K562 (cell line): ENCODE data around the gene ANKZF1. TPM values are rescaled to one million over a fixed set of nuclear protein-coding genes. Genes with fewer than 3 reads are reported as not detected.
A peak's percentile ranks its signal among the peaks of the same experiment; 100 is the strongest.

Source experiments
- ATF1 ChIP-seq, 2 experiments: fragments of 450-650 bp in 1 of 2; IDR thresholded peaks; 2 replicates each; pipeline ENCODE4 v1.6.1; 2016; ENCODE audit warnings: missing compliant biosample characterization in 1 of 2, missing genetic modification characterization in 1 of 2
- ATF2 ChIP-seq: sonication (generic); formaldehyde crosslinking; IDR thresholded peaks from 2 replicates; pipeline ENCODE4 v1.8.1; 2022; ENCODE audit warnings: missing genetic modification reagents
- ELF2 ChIP-seq: fragments of 250-450 bp; sonication (Bioruptor Pico); IDR thresholded peaks from 2 replicates; pipeline ENCODE4 v1.5.0; 2021; ENCODE audit warnings: mild to moderate bottlenecking
- EZH2 ChIP-seq: IDR thresholded peaks from 2 replicates; pipeline ENCODE4 v1.6.1; 2012; ENCODE audit warnings: low read depth, mild to moderate bottlenecking, inconsistent platforms, low read length, borderline replicate concordance
- MNT ChIP-seq, 2 experiments: fragments of 450-650 bp; conservative IDR thresholded peaks; 2 replicates each; pipeline ENCODE4 v1.6.1; 2017; ENCODE audit warnings: mild to moderate bottlenecking in 2 of 2, moderate library complexity in 2 of 2
- PBX2 ChIP-seq, 2 experiments: IDR thresholded peaks in 1 of 2; conservative IDR thresholded peaks in 1 of 2; 2 replicates each; pipeline ENCODE4 v1.6.1; 2016; ENCODE audit warnings: low read depth in 2 of 2, mild to moderate bottlenecking in 1 of 2, missing compliant biosample characterization in 1 of 2, missing genetic modification characterization in 1 of 2, moderate library complexity in 1 of 2
- SMARCA4 ChIP-seq: fragments of 450-650 bp; IDR thresholded peaks from 2 replicates; pipeline ENCODE4 v1.6.1; 2016
- THAP12 ChIP-seq: fragments of 250-450 bp; sonication (Bioruptor Pico); IDR thresholded peaks from 2 replicates; pipeline ENCODE4 v1.9.0; 2021; ENCODE audit warnings: mild to moderate bottlenecking, inconsistent platforms
- polyA plus RNA-seq, 8 experiments: library from polyadenylated mRNA; depleted of rRNA in 4 of 8; stranded (reverse) in 5 of 8; unstranded in 3 of 8; fragments of >200 nt; fragmentation: Nextera tagmentation in 2 of 8; fragmentation: Illumina TruSeq in 1 of 8; extraction: Ambion mirVana in 2 of 8; extraction: Trizol in 1 of 8; gene quantifications; 2 replicates each; pipeline versions ENCODE4 v1.2.1 to v1.2.3, GENCODE V29; 2011 to 2014; ENCODE audit warnings: inconsistent platforms in 1 of 8, missing spikeins in 1 of 8
- total RNA-seq, 7 experiments: library from RNA; depleted of rRNA in 6 of 7; stranded (reverse); fragments of >200 nt in 6 of 7; fragmentation: Illumina TruSeq in 2 of 7; extraction: Trizol in 2 of 7; gene quantifications; 2 replicates each; pipeline versions ENCODE4 v1.2.1 to v1.2.3, GENCODE V29; 2011 to 2021; ENCODE audit warnings: low replicate concordance in 1 of 7
- TF ChIP-seq, protein P1 (sequence below), 2 experiments: fragments of 450-650 bp; IDR thresholded peaks; 2 replicates each; pipeline ENCODE4 v1.6.1; 2016
- TF ChIP-seq, protein P2 (sequence below): fragments of 250-450 bp; sonication (Bioruptor Pico); IDR thresholded peaks from 2 replicates; pipeline ENCODE4 v1.8.0; 2021; ENCODE audit warnings: moderate library complexity, mild to moderate bottlenecking, inconsistent platforms
- TF ChIP-seq, protein P3 (sequence below): sonication (generic); formaldehyde crosslinking; IDR thresholded peaks from 2 replicates; pipeline ENCODE4 v1.8.0; 2022; ENCODE audit warnings: missing genetic modification reagents, mild to moderate bottlenecking, moderate library complexity, borderline replicate concordance

The ANKZF1 gene
- total and polyA plus RNA-seq, 9 of the 15 experiments (the other 6 are each of a cell fraction or from before 2014, with no cell fraction given), result 3.1 to 60.6 (median 31.0) TPM

DNA sequence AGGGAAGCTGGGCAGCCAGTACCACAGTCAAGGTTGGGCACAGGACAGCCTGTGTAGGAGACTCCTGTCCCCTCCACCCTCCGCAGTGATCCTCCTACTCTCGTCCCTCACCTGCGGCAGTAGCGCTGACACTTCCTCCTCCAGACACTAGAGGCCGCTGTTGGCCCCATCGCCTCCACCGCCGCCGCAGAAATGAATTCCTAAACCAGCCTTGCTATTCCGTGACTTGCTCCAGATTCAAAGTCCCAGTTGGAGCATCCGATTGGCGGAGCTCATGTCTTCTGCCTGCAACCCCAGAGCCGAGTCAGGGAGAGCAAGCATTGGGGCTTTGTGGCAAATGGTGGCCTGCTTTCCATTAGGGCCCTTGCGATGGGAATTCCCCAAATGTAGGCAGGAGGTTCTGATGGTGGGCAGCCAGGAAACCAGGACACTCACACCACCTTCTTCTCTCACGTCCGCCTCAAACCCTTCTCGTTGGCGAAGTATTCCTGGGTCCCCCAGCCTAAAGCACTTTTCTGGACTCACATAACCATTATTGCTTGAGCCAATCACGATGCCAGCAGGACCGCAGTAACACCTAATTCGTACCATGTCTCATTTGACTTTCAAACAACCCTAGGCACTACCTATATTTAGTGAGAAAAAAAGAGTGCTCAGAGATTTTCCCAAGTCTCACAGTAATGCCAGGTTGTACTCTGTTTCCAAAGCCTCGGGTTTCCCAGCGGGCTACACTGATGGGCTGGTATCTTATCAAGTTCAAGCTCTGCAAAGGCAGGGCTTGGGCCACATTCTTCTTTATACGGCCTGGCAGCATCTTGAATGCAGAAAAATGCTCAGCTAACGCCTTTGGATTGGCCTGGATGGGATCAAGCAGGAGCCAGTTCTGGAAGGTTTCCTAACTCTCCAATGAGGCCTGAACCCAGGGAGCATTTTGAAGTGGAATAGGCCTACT is 48.4 kb downstream of the ANKZF1 start (continued):
- TF ChIP-seq ATF2 (CRISPR knock-in tag) (no peak), SMARCA4 (0 out of 2 replicates have a peak, but pooled peaks have one; percentile 24), MNT (conservative IDR thresholded peaks at IDR 0.05) (no peak), THAP12 (CRISPR knock-in tag) (no peak), ELF2 (CRISPR knock-in tag) (no peak), ATF1 (CRISPR knock-in tag; IDR thresholded peaks at IDR 0.05) (no peak), ATF1 (tag; IDR thresholded peaks at IDR 0.05) (no peak), PBX2 (CRISPR knock-in tag; IDR thresholded peaks at IDR 0.05; ENCODE audit: low read depth) (no peak), PBX2 (tag; conservative IDR thresholded peaks at IDR 0.05; ENCODE audit: low read depth) (no peak), EZH2 (no peak)
- TF ChIP-seq, protein P1, sequence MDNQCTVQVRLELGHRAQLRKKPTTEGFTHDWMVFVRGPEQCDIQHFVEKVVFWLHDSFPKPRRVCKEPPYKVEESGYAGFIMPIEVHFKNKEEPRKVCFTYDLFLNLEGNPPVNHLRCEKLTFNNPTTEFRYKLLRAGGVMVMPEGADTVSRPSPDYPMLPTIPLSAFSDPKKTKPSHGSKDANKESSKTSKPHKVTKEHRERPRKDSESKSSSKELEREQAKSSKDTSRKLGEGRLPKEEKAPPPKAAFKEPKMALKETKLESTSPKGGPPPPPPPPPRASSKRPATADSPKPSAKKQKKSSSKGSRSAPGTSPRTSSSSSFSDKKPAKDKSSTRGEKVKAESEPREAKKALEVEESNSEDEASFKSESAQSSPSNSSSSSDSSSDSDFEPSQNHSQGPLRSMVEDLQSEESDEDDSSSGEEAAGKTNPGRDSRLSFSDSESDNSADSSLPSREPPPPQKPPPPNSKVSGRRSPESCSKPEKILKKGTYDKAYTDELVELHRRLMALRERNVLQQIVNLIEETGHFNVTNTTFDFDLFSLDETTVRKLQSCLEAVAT (IDR thresholded peaks at IDR 0.05), result no peak
- TF ChIP-seq, protein P2, sequence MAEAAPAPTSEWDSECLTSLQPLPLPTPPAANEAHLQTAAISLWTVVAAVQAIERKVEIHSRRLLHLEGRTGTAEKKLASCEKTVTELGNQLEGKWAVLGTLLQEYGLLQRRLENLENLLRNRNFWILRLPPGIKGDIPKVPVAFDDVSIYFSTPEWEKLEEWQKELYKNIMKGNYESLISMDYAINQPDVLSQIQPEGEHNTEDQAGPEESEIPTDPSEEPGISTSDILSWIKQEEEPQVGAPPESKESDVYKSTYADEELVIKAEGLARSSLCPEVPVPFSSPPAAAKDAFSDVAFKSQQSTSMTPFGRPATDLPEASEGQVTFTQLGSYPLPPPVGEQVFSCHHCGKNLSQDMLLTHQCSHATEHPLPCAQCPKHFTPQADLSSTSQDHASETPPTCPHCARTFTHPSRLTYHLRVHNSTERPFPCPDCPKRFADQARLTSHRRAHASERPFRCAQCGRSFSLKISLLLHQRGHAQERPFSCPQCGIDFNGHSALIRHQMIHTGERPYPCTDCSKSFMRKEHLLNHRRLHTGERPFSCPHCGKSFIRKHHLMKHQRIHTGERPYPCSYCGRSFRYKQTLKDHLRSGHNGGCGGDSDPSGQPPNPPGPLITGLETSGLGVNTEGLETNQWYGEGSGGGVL (CRISPR knock-in tag), result no peak
- TF ChIP-seq, protein P3, sequence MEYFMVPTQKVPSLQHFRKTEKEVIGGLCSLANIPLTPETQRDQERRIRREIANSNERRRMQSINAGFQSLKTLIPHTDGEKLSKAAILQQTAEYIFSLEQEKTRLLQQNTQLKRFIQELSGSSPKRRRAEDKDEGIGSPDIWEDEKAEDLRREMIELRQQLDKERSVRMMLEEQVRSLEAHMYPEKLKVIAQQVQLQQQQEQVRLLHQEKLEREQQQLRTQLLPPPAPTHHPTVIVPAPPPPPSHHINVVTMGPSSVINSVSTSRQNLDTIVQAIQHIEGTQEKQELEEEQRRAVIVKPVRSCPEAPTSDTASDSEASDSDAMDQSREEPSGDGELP (CRISPR knock-in tag), result 0 out of 2 replicates have a peak, but pooled peaks have one; percentile 65
